GM18858 (cell line): ENCODE results near the gene GRID2.
"Not testable (repeated sequence)": the region's sequence is repeated elsewhere in the genome, so short reads cannot be mapped to it uniquely, and the experiment has no call there.

ENCODE experiments used
- ATAC-seq: cut with Tn5 transposase; IDR thresholded peaks from one replicate; pipeline ENCODE4 v1.9.1; 2021; ENCODE audit not compliant: unreplicated experiment

Gene GRID2

GRCh38 chr4:92305148-92305877, 1.5 kb downstream of the GRID2 start:
- no peak for ATAC-seq

- no peak for ATAC-seq
Observed at GRCh38 chr4:92305878-92306520, 2.2 kb downstream of the GRID2 start.

- ATAC-seq: no peak
Observed at GRCh38 chr4:92307181-92307580, 3.4 kb downstream of the GRID2 start.

- no peak for ATAC-seq
Observed at GRCh38 chr4:92307866-92308265, 4.1 kb downstream of the GRID2 start.

DNA sequence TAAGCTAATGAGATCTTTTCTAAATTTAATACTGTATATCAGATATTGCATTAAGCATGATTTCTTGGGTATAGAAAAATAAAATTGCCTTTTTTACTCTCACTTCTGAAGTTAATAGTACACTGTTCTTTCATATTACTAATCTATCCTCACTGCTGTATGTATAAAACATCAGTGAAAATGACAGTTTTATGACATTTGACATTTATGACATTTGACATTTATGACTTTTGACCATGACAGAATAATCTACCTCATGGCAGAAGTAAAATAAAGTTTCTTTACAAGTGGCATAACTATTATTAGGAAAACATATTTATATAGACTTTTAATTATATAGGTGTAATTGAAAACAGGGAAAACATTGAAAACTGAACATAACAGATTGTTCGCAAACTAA, 13.3 kb downstream of the GRID2 start:
- no peak for ATAC-seq

DNA sequence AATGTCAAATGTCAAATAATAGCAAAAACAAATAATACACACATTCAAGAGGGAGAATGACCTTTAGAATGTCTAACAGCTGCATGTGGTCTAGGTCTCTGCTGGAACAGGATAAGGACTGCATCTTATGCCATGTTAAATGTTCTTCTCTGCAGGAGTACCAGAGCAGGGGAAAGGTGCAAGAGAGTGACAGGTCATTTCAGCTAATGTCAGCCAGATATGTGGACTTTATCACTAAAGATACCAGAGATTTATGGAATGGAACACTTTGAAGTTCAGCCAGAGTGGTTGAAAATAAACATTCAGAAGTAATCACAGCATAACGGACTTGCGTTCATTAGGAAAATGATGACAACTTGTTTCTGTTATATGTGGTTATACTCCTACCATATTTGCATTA, 24.3 kb downstream of the GRID2 start:
- no peak for ATAC-seq

GRCh38 chr4:92333016-92333415, 29.2 kb downstream of the GRID2 start:
- no peak for ATAC-seq

- ATAC-seq: no peak
Observed at GRCh38 chr4:92334716-92335350, 31.1 kb downstream of the GRID2 start.

DNA sequence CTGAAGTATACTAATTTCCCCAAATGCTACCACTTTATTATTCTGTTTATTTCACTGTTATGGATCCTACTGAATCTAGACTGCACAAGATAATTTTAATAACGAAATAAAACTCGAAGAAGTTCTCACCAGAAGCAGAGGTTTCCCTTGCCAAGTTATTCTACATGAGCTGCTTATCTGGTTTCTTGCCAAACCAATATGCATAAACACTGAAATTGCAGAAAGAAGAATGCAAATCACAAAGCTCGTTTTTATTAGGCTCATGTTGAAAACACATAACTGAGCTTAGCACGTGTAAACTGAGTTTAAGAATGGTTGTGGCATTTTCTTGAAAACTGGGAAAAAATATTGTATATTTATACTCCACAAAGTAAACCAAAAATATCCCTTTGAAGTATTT, 35.9 kb downstream of the GRID2 start:
- ATAC-seq: no peak

- no peak for ATAC-seq
Observed at GRCh38 chr4:92344216-92344615, 40.5 kb downstream of the GRID2 start.

GRCh38 chr4:92346289-92346688, 42.5 kb downstream of the GRID2 start:
- no peak for ATAC-seq

DNA sequence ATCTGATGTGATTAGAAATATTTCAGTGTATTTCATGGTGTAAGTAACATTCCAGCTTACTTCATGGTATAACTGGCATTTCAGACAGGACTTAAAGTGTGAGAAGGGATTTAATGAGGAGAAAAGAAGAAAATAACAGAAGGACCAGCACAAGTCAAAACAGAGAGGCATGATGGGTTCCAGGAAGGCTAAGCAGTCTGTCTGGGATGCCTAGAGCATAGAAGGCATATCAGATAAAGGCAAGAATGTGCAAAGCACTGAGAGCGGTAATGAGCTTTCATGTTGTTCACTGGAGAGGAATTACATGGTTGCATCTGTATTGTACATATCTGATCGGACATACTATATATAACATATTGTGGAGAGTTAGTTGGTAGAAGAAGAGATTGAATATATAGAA, 54.2 kb downstream of the GRID2 start:
- no peak for ATAC-seq

- no peak for ATAC-seq
Observed at GRCh38 chr4:92359491-92359890, 55.7 kb downstream of the GRID2 start.

DNA sequence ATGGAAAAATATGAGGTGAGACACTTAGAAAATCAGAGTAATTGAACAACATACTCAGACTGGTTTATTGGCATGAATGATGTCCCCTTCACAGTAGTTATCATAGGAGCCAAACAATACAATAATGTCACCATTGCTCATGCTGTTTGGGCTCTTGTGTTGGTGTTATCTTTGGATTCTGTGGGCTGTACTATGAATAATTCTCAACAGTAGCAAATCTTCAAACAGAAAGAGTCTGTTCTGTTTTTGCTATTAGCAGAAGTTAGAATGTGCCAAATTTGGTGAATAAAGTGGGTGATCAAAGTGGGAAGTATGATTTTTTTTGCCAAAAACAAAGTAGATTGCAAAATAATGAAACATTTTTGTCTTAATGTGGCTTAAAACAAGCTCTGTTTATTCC, 58.3 kb downstream of the GRID2 start:
- ATAC-seq: no peak

DNA sequence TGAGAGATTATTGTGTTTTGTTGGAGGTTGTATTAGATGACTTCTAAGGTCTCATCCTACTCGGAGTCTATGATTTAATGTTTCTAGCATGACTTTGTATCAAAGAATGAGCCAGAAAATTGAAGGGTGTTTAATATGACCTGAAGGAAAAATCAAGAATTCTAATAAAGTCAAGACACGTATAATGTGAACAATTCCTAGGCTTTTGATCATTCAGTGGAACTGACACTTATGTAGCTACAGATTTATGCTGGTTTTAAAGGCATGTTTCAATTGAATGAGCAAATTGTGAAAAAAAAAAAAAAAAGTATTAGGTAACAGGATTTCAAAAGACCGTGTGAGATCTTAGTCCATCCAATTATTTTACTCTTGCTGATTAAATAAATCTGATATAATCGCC, 64.9 kb downstream of the GRID2 start:
- ATAC-seq: no peak

GRCh38 chr4:92381616-92382015, 77.8 kb downstream of the GRID2 start:
- ATAC-seq: no peak

DNA sequence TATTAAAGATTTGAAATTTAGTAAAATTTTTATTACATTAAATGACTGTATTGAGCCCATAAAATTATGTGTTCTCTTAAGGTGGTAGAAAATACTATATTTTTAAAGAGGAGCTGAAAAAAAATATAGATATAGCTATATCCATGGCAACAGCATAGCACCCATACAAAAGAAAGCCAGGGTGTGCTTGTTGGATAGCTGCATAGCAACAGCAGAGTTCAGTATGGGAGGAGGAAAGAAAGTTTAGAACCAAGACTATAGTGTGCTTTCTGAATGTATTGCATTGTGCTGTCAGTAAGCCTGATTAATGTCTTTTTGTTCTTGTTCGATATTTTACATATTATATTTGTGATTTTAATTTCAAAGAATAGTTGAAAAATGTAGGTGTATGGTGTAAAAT, 78.4 kb downstream of the GRID2 start:
- no peak for ATAC-seq

DNA sequence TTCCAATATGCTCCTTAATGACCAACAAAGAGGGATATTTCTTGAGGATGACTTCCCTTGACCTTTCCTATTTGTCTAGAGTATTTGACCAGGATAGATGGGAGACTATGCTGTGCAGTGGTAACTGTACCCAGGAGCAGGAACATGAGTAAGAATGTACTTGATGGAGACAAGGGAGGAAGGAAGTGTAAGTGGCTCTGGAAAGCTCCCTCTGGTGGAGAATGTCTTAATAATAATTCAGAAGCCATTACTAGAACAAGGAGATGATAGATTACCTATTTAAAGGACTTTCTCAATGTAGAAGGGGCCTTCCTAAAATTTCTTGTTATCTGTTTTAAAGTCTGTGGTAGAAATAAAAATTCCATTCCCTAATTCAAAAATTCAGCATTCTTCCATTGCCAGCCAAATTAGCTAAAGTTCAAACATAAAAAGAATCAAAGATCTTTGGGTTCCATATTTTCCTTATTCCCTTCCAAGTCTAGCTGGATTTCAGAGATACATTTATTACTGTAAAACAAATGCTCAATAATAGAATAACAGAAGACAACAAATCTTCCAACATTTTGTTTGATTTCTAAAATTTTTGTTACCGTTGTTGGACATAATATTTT, 83.8 kb downstream of the GRID2 start:
- peak; percentile 91 for ATAC-seq

GRCh38 chr4:92399032-92399431, 95.3 kb downstream of the GRID2 start:
- no peak for ATAC-seq

DNA sequence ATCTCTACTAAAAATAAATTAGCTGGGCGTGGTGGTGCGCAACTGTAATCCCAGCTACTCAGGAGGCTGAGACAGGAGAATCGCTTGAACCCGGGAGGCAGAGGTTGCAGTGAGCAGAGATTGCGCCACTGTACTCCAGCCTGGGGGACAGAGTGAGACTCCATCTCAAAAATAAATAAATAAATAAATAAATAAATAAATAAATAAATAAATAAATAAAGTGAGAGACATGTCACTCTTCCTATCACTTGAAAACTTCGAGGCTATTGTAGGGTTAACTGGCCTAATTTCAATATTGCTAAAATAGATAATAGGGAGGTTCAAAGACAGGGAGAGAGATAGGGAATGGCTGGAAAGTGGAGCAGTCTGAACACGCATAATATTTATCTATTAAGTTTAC, 99.8 kb downstream of the GRID2 start:
- not testable (repeated sequence) for ATAC-seq

DNA sequence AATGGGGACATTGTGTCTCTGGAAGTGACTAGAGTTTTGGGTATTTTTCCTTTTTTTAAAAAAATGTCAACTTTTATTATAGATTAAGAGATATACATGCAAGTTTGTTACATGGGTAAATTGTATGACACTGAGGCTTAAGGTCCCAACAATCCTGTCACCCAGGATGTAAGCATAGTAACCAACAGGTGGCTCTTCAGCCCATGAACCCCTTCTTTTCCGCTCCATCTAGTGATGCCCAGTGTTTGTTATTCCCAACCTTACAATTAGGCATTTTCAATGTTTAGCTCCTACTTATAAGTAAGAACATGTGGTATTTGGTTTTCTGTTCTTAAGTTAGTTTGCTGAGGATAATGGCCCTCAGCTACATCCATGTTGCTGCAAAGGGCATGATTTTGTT, 102.7 kb downstream of the GRID2 start:
- ATAC-seq: no peak

DNA sequence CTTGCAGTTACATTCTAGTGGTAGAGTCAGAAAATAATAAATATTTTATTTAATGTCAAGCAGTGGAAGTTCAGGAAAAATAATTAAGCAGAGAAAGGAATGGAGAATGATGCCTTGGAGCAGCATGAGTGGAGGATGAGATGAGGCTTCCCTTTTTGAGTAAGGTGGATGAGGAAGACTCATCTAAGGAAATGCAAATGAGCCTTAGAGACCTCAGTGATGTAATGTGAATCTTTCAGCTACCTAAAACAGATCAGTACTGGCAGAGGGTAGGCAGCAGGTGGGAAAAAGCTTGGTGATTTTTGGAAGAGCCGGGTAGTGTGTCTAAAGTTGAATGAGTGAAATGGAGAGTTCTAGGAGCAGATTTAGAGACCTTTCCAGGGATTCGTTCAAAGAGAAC, 118.2 kb downstream of the GRID2 start:
- peak; percentile 83 for ATAC-seq
